Mesenchymal stem cell (in vitro differentiated cells and primary cell): Measurements from ENCODE around the gene FREM1.

ENCODE experiments used
- DNase-seq: peaks from one replicate; pipeline ENCODE4 v3.0.0-alpha.2; 2013
- H2AFZ ChIP-seq: one replicate; pipeline ENCODE4 v1.6.1; 2013; ENCODE audit warnings: low read depth, mild to moderate bottlenecking, control low read depth, inconsistent platforms, low read length, moderate library complexity
- H2AK5ac ChIP-seq: 2 replicates; pipeline ENCODE4 v1.6.1; 2013; ENCODE audit warnings: low read length, moderate library complexity, mild to moderate bottlenecking, inconsistent platforms; ENCODE audit not compliant: severe bottlenecking
- H2BK120ac ChIP-seq: one replicate; pipeline ENCODE4 v1.6.1; 2013; ENCODE audit warnings: low read depth, mild to moderate bottlenecking, inconsistent platforms, low read length, moderate library complexity
- H2BK12ac ChIP-seq, 2 experiments: one replicate each; pipeline ENCODE4 v1.6.1; 2013; ENCODE audit warnings: inconsistent platforms in 2 of 2, low read length in 2 of 2, mild to moderate bottlenecking in 2 of 2, moderate library complexity in 2 of 2, control low read depth in 1 of 2
- H2BK15ac ChIP-seq: one replicate; pipeline ENCODE4 v1.6.1; 2013; ENCODE audit warnings: mild to moderate bottlenecking, low read depth, inconsistent platforms; ENCODE audit not compliant: poor library complexity, severe bottlenecking
- H2BK5ac ChIP-seq: 2 replicates; pipeline ENCODE4 v1.6.1; 2013; ENCODE audit warnings: low read depth, mild to moderate bottlenecking, low read length, control low read depth, inconsistent platforms; ENCODE audit not compliant: poor library complexity, severe bottlenecking
- H3K14ac ChIP-seq, 2 experiments: one replicate each; pipeline ENCODE4 v1.6.1; 2013; ENCODE audit warnings: inconsistent platforms in 2 of 2, low read length in 2 of 2, control low read depth in 1 of 2, mild to moderate bottlenecking in 1 of 2, moderate library complexity in 1 of 2
- H3K18ac ChIP-seq, 2 experiments: one replicate each; pipeline ENCODE4 v1.6.1; 2013; ENCODE audit warnings: inconsistent platforms in 2 of 2, low read length in 2 of 2, control low read depth in 1 of 2, low read depth in 1 of 2, mild to moderate bottlenecking in 1 of 2
- H3K23ac ChIP-seq, 2 experiments: one replicate each; pipeline ENCODE4 v1.6.1; 2013; ENCODE audit warnings: inconsistent platforms in 2 of 2, low read length in 2 of 2, mild to moderate bottlenecking in 2 of 2, moderate library complexity in 2 of 2, control low read depth in 1 of 2
- H3K27ac ChIP-seq: 2 replicates; pipeline ENCODE4 v1.5.1; 2013; ENCODE audit warnings: mild to moderate bottlenecking, moderate library complexity, low read length, control low read depth, inconsistent platforms; ENCODE audit not compliant: poor library complexity, severe bottlenecking
- H3K27me3 ChIP-seq, 2 experiments: 2 replicates each; pipeline versions ENCODE4 v1.6.1 to v1.7.0; 2013; ENCODE audit warnings: low read length in 2 of 2, mild to moderate bottlenecking in 2 of 2, moderate library complexity in 2 of 2, control low read depth in 1 of 2, inconsistent platforms in 1 of 2; ENCODE audit not compliant: control insufficient read depth in 1 of 2, insufficient read depth in 1 of 2
- H3K36me3 ChIP-seq, 2 experiments: 2 replicates each; pipeline versions ENCODE4 v1.6.1 to v1.7.0; 2013; ENCODE audit warnings: low read length in 2 of 2, control low read depth in 1 of 2, inconsistent platforms in 1 of 2, low read depth in 1 of 2, mild to moderate bottlenecking in 1 of 2; ENCODE audit not compliant: insufficient read depth in 2 of 2, control insufficient read depth in 1 of 2
- H3K4ac ChIP-seq, 2 experiments: one replicate each; pipeline ENCODE4 v1.6.1; 2013; ENCODE audit warnings: inconsistent platforms in 2 of 2, low read length in 2 of 2, mild to moderate bottlenecking in 2 of 2, moderate library complexity in 2 of 2, control low read depth in 1 of 2, low read depth in 1 of 2
- H3K4me1 ChIP-seq: 2 replicates; pipeline ENCODE4 v1.6.1; 2013; ENCODE audit warnings: low read depth, low read length, control low read depth; ENCODE audit not compliant: control insufficient read depth, insufficient read depth
- H3K4me2 ChIP-seq: 2 replicates; pipeline ENCODE4 v1.6.1; 2013; ENCODE audit warnings: low read length, mild to moderate bottlenecking, inconsistent platforms; ENCODE audit not compliant: poor library complexity, severe bottlenecking
- H3K4me3 ChIP-seq, 2 experiments: 2 replicates each; pipeline versions ENCODE4 v1.5.1 to v1.7.0; 2013; ENCODE audit warnings: low read length in 2 of 2, mild to moderate bottlenecking in 2 of 2, control low read depth in 1 of 2, low read depth in 1 of 2; ENCODE audit not compliant: insufficient read depth in 1 of 2
- H3K79me1 ChIP-seq: replicated peaks from 2 replicates; pipeline ENCODE4 v1.6.1; 2013; ENCODE audit warnings: mild to moderate bottlenecking, control low read depth, low read length, inconsistent platforms; ENCODE audit not compliant: poor library complexity, severe bottlenecking
- H3K9ac ChIP-seq: 2 replicates; pipeline ENCODE4 v1.7.0; 2013; ENCODE audit warnings: mild to moderate bottlenecking, low read length, moderate library complexity
- H3K9me3 ChIP-seq: 2 replicates; pipeline ENCODE4 v1.7.0; 2013; ENCODE audit warnings: mild to moderate bottlenecking, low read length; ENCODE audit not compliant: control insufficient read depth
- H4K8ac ChIP-seq: one replicate; pipeline ENCODE4 v1.6.1; 2013; ENCODE audit warnings: inconsistent platforms, mild to moderate bottlenecking, low read length, moderate library complexity
- H4K91ac ChIP-seq: one replicate; pipeline ENCODE4 v1.6.1; 2013; ENCODE audit warnings: mild to moderate bottlenecking, low read length, inconsistent platforms
- WGBS: methylation state at CpG from one replicate; pipeline ENCODE4 v1.1.7; 2013; ENCODE audit warnings: mixed read lengths; 5-methylcytosine and 5-hydroxymethylcytosine counted together

The FREM1 gene

DNA sequence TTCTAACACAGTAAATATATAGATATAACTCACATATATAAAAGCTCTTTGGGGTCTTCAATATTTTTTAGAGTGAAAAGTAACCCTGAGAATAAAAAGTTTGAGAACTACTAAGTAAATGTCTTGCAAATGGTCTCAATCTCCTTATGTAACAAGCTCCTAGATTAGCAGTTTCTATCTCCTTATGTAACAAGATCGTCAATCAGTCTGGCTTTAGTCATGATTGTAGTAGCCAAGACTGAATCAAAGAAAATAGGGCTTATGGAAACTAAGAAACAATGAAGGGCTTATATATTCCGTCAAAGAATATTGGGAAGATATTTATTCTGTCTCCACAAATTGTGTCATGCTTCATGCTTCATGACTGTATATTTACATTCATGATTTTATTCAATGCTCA lies 22.4 kb upstream of the FREM1 start:
- H3K14ac ChIP-seq = no peak overlapping the region
- no peak overlapping the region for H4K8ac ChIP-seq
- H2BK120ac ChIP-seq = no peak overlapping the region
- no peaks in the 10 kb centered on the region for H3K9me3 ChIP-seq
- DNase-seq = no peak
- H3K4me1 ChIP-seq = no peaks in the 10 kb centered on the region
- no peak overlapping the region for H3K27ac ChIP-seq
- H3K18ac ChIP-seq = no peak overlapping the region
- H3K79me1 ChIP-seq = no peaks in the 10 kb centered on the region
- H3K4me3 ChIP-seq = no peak overlapping the region
- H3K36me3 ChIP-seq = no peaks in the 10 kb centered on the region
- no peak overlapping the region for H2AK5ac ChIP-seq
- 100% methylated on average over 1 of the region's 2 CpGs for WGBS
- no peak overlapping the region for H2BK12ac ChIP-seq
- H3K4me2 ChIP-seq = no peak overlapping the region
- no peaks in the 10 kb centered on the region for H3K27me3 ChIP-seq
- no peak overlapping the region for H4K91ac ChIP-seq
- H2BK5ac ChIP-seq = no peak overlapping the region
- no peak overlapping the region for H3K23ac ChIP-seq
- H3K4ac ChIP-seq = no peak overlapping the region
- H2BK15ac ChIP-seq = no peak overlapping the region
- H2AFZ ChIP-seq = no peak overlapping the region
- no peak overlapping the region for H3K9ac ChIP-seq

DNA sequence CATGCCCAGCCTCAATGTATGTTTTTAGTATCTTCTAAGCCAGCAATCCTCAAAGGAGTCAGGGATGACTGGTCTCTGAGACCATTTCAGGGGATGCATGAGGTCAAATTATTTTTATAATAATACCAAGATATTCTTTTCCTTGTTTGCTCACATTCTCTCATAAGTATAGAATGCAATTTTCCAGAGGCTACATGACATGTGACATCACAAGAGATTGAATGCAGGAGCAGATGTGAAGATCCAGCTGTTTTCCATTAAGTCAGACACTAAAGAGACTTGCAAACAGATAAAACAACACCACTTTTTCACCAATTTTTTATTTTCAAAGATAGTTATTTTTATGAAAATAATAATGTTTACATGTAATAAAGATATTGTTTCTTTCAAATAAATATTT lies 22.0 kb upstream of the FREM1 start:
- H3K4me1 ChIP-seq = no peaks in the 10 kb centered on the region
- no peak overlapping the region for H2AK5ac ChIP-seq
- H3K9me3 ChIP-seq = no peaks in the 10 kb centered on the region
- H3K4ac ChIP-seq = no peak overlapping the region
- no peak overlapping the region for H2BK5ac ChIP-seq
- H3K4me3 ChIP-seq = no peak overlapping the region
- H4K91ac ChIP-seq = no peak overlapping the region
- H2BK120ac ChIP-seq = no peak overlapping the region
- no peak overlapping the region for H3K23ac ChIP-seq
- no peak for DNase-seq
- no peaks in the 10 kb centered on the region for H3K36me3 ChIP-seq
- H3K27me3 ChIP-seq = no peaks in the 10 kb centered on the region
- no peak overlapping the region for H3K18ac ChIP-seq
- H2BK15ac ChIP-seq = no peak overlapping the region
- no peak overlapping the region for H3K27ac ChIP-seq
- H3K79me1 ChIP-seq = no peaks in the 10 kb centered on the region
- no peak overlapping the region for H2AFZ ChIP-seq
- H4K8ac ChIP-seq = no peak overlapping the region
- H2BK12ac ChIP-seq = no peak overlapping the region
- H3K4me2 ChIP-seq = no peak overlapping the region
- no peak overlapping the region for H3K14ac ChIP-seq
- no peak overlapping the region for H3K9ac ChIP-seq

DNA sequence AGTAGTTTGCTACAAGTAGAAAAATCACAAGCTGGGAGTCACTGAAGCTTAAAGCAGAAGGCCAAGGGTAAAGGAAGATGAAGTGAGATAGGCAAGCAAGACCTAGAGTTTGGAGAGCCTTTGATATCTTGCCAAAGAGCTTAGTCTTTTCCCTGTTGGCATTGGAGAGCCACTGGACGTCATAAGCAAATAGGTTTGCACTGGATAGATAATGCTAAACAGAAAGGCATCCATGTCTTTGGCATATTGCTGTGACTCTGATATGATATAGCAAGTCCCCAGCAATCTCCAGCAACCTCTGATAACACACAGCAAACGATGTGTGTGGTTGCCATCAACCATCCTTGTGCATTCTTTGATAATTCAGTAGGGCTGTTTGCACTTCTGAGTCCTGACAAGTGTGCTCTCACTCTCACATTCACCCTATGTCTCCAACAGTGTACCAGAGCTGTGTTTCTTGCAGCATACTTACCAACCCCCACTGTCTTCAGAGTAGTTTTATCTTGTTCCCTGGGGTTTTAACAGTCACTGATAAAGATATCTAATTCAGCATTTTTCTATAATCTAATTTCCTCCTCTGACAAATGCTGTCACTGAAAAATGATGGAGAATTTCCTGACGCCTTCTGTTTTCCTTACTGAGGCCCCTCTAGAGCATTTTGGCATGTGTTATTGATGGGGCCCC lies 16.9 kb upstream of the FREM1 start:
- Histone ChIP-seq H2AK5ac (no peak overlapping the region), H3K79me1 (no peaks in the 10 kb centered on the region), H2BK12ac (no peak overlapping the region)

DNA sequence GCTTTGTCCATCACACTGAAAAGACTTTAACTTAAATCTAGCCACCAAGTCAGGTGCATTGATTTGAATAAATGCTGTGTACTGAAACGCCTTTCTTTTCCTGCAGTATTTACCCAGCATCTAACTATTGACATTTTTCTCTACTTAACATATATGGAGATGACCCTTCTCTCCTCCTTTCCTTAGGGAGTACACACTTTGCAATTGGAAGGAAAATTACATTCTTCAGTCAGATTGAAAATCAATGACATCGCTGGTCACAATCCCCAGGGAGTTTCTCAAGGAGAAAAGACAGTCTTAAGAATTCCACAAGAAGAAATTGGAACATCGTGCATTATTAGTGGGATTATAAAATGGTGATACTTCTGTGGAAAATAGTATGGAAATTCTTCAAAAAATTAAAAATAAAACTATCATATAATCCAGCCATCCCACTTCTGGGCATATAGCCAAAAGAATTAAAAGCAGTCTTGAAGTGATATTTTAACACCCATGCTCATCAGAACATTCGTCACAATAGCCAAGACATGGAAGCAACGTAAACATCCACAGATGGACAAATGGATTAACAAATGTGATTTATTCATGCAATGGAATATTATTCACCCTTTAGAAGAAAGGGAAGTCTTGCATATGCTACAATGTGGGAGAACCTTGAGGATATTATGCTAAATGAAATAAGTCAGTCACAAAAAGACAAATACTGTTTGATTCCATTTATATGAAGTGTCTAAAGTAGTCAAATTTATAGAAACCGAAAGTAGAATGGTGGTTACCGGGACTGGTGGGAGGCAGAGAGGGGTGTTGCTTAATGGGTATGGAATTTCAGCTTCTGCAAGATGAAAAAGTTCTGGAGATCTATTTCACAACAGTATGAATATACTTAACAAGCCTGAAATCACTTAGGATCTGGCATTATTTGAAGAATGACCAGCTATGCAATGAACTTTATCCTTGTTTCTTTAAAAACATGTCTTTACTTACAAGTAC lies 14.3 kb upstream of the FREM1 start:
- no peak overlapping the region for H3K23ac ChIP-seq
- 85% methylated on average over 6 of the region's 7 CpGs for WGBS
- no peak overlapping the region for H2AK5ac ChIP-seq
- no peak overlapping the region for H4K8ac ChIP-seq
- H3K14ac ChIP-seq = no peak overlapping the region
- H3K27ac ChIP-seq = no peak overlapping the region
- no peak overlapping the region for H3K18ac ChIP-seq
- H3K4me1 ChIP-seq = no peaks in the 10 kb centered on the region
- H3K4ac ChIP-seq = no peak overlapping the region
- H2BK120ac ChIP-seq = no peak overlapping the region
- H2BK5ac ChIP-seq = no peak overlapping the region
- H2BK15ac ChIP-seq = no peak overlapping the region
- peak; percentile 83 for DNase-seq
- no peak overlapping the region for H2AFZ ChIP-seq
- H3K4me3 ChIP-seq = peak overlapping the region in 1 of 2 experiments; percentile 74
- H2BK12ac ChIP-seq = no peak overlapping the region
- H3K27me3 ChIP-seq = no peaks in the 10 kb centered on the region
- peak overlapping the region; percentile 82 for H3K9ac ChIP-seq
- no peaks in the 10 kb centered on the region for H3K9me3 ChIP-seq
- no peak overlapping the region for H3K4me2 ChIP-seq
- H4K91ac ChIP-seq = no peak overlapping the region
- H3K36me3 ChIP-seq = no peaks in the 10 kb centered on the region
- H3K79me1 ChIP-seq = no peaks in the 10 kb centered on the region

More for the DNA sequence above, 16.9 kb upstream of the FREM1 start:
- Histone ChIP-seq H3K9me3 (no peaks in the 10 kb centered on the region), H3K27ac (no peak overlapping the region), H3K4me2 (no peak overlapping the region), H3K23ac (no peak overlapping the region), H3K4me1 (no peaks in the 10 kb centered on the region), H3K14ac (no peak overlapping the region), H3K18ac (peak overlapping the region in 1 of 2 experiments; percentile 18), H3K9ac (no peak overlapping the region), H3K27me3 (no peaks in the 10 kb centered on the region), H2BK120ac (no peak overlapping the region), H2BK15ac (no peak overlapping the region), H2BK5ac (no peak overlapping the region), H3K4ac (no peak overlapping the region), H4K91ac (no peak overlapping the region), H3K4me3 (no peak overlapping the region), H2AFZ (no peak overlapping the region), H4K8ac (peak overlapping the region; percentile 39), H3K36me3 (no peaks in the 10 kb centered on the region)
- WGBS = 36% methylated on average over 3 of the region's 3 CpGs
- DNase-seq = no peak
